Central memory CD8-positive, alpha-beta T cell (primary cell): ENCODE results near the gene SERPINB13.
"Not testable (repeated sequence)": the region's sequence is repeated elsewhere in the genome, so short reads cannot be mapped to it uniquely, and the experiment has no call there.

Source experiments
- ATAC-seq: fragments of 150-1000 bp; cut with Tn5 transposase; replicated peaks from 2 replicates; pipeline ENCODE4 v1.10.0; 2022; ENCODE audit warnings: mild to moderate bottlenecking, moderate FRiP score, moderate number of reproducible peaks; ENCODE audit not compliant: poor library complexity, severe bottlenecking; ENCODE audit errors: extremely low read depth
- DNase-seq, 2 donors: peaks; one replicate each; pipeline ENCODE4 v3.0.0; 2021; ENCODE audit warnings: low spot score in 2 of 2
- H3K27ac Mint-ChIP-seq: one replicate; pipeline ENCODE4 v1.8.0; 2022; ENCODE audit warnings: low read depth, mild to moderate bottlenecking, moderate library complexity, mixed read lengths
- H3K27me3 Mint-ChIP-seq: one replicate; pipeline ENCODE4 v1.8.0; 2022; ENCODE audit warnings: mixed read lengths
- H3K36me3 Mint-ChIP-seq: one replicate; pipeline ENCODE4 v1.8.0; 2022; ENCODE audit warnings: mild to moderate bottlenecking, moderate library complexity, mixed read lengths; ENCODE audit not compliant: insufficient read depth
- H3K4me1 Mint-ChIP-seq: one replicate; pipeline ENCODE4 v1.8.0; 2022; ENCODE audit warnings: mixed read lengths
- H3K4me3 Mint-ChIP-seq: one replicate; pipeline ENCODE4 v1.8.0; 2022; ENCODE audit warnings: mild to moderate bottlenecking, moderate library complexity, mixed read lengths
- H3K9me3 Mint-ChIP-seq: one replicate; pipeline ENCODE4 v1.8.0; 2022; ENCODE audit warnings: mixed read lengths

The SERPINB13 gene

DNA sequence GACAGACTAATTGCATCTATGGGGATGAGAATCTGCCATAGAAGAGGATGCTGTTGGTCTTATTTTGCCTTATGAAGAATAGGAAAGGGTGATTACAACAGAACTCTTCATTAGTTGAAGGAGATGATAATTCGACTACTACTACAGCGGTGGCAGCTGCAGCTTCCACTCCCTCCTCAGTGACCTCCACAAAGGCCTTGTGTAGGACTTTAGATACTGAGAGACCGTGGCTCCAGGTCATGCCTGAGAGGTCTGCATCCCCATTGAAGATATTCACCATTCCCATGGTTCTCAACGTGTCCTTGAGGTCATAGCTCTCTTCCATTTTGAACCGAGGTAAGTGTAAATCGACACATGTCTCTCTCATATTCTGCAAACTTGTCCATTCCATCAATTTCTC, 50.6 kb downstream of the SERPINB13 start:
- no peak overlapping the region for H3K27ac Mint-ChIP-seq
- H3K9me3 Mint-ChIP-seq: no peaks in the 10 kb centered on the region
- H3K36me3 Mint-ChIP-seq: no peaks in the 10 kb centered on the region
- no peak overlapping the region for H3K4me3 Mint-ChIP-seq
- DNase-seq (no peak), ATAC-seq (no peak)
- H3K27me3 Mint-ChIP-seq: no peaks in the 10 kb centered on the region
- no peaks in the 10 kb centered on the region for H3K4me1 Mint-ChIP-seq

DNA sequence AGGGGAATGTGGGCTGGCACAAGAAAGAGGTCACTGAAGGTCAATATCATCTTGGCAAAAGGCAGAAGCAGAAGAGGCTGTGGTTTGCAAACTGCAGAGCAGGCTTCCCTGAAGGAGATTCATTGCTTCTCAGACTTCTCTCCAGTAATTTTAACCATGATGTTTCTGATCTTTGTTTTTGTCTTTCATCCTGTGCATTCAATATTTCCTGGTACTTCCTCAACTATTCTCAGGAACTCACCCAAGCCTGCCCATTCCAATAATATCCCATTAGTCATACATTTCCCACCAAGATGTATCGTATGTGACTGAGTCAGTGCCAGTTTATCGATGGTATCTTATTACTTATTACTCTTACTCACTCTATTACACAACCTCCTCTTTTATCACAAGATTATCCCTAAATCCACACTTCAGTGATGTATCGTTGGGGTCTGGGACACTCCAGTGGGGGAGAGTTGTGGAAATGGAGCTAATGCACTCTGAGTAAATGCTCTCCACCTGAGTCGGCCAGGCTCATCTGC, 54.1 kb downstream of the SERPINB13 start:
- not testable (repeated sequence) for ATAC-seq, H3K4me3 Mint-ChIP-seq, H3K27ac Mint-ChIP-seq, H3K36me3 Mint-ChIP-seq, H3K4me1 Mint-ChIP-seq, H3K9me3 Mint-ChIP-seq, DNase-seq, H3K27me3 Mint-ChIP-seq

DNA sequence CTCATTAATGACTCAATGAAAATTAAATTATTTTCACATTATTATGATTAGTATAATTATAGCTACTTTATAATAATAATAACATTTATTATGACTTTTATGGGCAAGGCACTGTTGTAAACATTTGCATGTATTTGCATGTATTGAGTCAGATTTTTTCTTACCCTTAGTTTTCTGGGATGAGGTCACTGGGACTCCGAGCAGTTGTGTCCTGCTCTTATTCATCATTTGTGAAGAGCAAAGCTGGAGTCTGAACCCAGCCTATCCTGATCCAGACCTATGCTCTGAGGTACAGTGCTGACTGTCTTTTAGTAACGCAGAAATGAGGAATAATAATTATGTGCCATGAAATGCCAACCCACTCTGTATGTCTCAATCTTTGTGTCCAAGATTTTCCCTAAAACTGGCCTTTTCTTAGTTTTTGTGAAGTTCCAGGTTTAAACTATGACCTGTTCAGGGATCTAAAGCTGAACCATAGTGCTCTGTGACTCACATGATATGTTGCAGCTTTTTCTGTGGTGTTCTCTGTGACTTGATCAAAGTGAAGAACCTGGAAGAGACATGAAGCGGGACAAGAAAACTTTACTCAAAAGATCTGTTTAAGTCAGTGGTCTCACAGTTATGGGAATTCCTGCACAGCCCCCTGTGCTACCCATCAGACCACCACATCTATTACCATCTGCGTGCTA, 55.7 kb downstream of the SERPINB13 start:
- not testable (repeated sequence) for H3K9me3 Mint-ChIP-seq, H3K4me1 Mint-ChIP-seq, DNase-seq, H3K36me3 Mint-ChIP-seq, ATAC-seq, H3K27ac Mint-ChIP-seq, H3K4me3 Mint-ChIP-seq
- peaks cover 12% of the 10 kb centered on the region for H3K27me3 Mint-ChIP-seq

GRCh38 chr18:63644142-63644541, 57.0 kb downstream of the SERPINB13 start, which contains the start of gene SERPINB4:
TSS of gene SERPINB4 (minus strand) at chr18:63644256. CDS start at chr18:63643577, 679 bp downstream.
- not testable (repeated sequence) for H3K9me3 Mint-ChIP-seq

GRCh38 chr18:63644694-63645093, 57.6 kb downstream of the SERPINB13 start:
- H3K4me3 Mint-ChIP-seq, ATAC-seq, H3K9me3 Mint-ChIP-seq, H3K36me3 Mint-ChIP-seq, H3K4me1 Mint-ChIP-seq, DNase-seq, H3K27ac Mint-ChIP-seq: not testable (repeated sequence)
- peaks cover 22% of the 10 kb centered on the region for H3K27me3 Mint-ChIP-seq

More at GRCh38 chr18:63644142-63644541, 57.0 kb downstream of the SERPINB13 start, which contains the start of gene SERPINB4:
- not testable (repeated sequence) for ATAC-seq, H3K4me3 Mint-ChIP-seq, H3K27ac Mint-ChIP-seq, H3K36me3 Mint-ChIP-seq, H3K4me1 Mint-ChIP-seq, DNase-seq
- H3K27me3 Mint-ChIP-seq: peaks cover 22% of the 10 kb centered on the region

GRCh38 chr18:63646936-63647335, 59.8 kb downstream of the SERPINB13 start:
- no peak for ATAC-seq
- H3K27ac Mint-ChIP-seq: no peak overlapping the region
- H3K4me3 Mint-ChIP-seq: no peak overlapping the region
- peaks cover 5% of the 10 kb centered on the region for H3K9me3 Mint-ChIP-seq
- no peaks in the 10 kb centered on the region for H3K36me3 Mint-ChIP-seq
- DNase-seq: no peak
- H3K27me3 Mint-ChIP-seq: peaks cover 24% of the 10 kb centered on the region
- H3K4me1 Mint-ChIP-seq: no peaks in the 10 kb centered on the region

- Mint-ChIP-seq H3K4me1 (no peaks in the 10 kb centered on the region), H3K36me3 (no peaks in the 10 kb centered on the region), H3K9me3 (peaks cover 5% of the 10 kb centered on the region), H3K4me3 (no peak overlapping the region), H3K27me3 (peaks cover 32% of the 10 kb centered on the region), H3K27ac (no peak overlapping the region)
- DNase-seq (no peak), ATAC-seq (no peak)
These were observed 61.1 kb downstream of the SERPINB13 start for GRCh38 chr18:63648241-63648640.
